Astrocyte of the hippocampus (primary cell): Measurements from ENCODE around the gene PEMT.

Experiments used
- DNase-seq: peaks from one replicate; pipeline ENCODE4 v3.0.0; 2011; ENCODE audit warnings: low read depth, low spot score

The PEMT gene

DNA sequence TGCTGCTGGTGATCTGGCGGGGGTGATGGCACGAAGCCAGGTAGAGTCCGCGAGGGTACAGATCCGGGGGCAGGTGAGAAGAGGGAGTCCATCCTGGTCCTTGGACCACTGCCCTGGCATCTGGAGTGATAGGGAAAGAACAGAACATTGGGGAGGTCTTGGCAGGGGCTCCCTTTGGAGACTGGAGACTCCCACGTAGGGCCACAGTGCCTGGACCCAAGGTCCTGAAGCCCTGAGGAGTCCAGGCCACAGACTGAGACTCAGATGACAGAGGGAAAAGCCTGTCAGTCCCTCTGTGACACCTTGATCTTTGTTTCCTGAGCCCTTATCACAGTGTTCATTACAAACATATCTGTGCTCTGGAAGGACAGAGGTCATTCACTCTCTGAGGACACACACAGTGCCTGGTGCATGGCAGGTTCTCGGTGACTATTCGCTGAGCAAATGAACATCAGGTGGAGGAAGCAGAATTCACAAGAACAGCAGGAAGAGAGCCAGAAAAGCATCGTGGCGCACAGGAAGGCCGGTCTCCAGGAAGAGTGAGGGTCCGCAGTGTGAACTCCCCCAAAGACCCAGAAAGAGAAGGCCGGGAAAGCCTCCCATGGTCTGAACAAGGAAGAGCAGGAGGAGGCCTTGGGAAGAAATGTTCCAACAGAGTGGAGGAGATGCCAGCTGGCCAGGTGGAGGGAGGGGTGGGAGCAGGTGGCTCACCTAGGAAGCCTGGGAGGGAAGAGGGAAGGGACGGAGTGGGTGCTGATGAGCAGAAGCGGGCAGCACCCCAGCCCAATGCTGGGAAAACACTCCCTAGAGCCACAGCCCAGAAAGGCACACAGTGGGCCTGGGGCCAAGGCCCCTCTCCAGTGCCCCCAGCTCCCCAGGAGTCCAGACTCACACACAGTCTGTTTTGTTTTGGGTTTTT is 20.5 kb downstream of the PEMT start:
- DNase-seq, result no peak

DNA sequence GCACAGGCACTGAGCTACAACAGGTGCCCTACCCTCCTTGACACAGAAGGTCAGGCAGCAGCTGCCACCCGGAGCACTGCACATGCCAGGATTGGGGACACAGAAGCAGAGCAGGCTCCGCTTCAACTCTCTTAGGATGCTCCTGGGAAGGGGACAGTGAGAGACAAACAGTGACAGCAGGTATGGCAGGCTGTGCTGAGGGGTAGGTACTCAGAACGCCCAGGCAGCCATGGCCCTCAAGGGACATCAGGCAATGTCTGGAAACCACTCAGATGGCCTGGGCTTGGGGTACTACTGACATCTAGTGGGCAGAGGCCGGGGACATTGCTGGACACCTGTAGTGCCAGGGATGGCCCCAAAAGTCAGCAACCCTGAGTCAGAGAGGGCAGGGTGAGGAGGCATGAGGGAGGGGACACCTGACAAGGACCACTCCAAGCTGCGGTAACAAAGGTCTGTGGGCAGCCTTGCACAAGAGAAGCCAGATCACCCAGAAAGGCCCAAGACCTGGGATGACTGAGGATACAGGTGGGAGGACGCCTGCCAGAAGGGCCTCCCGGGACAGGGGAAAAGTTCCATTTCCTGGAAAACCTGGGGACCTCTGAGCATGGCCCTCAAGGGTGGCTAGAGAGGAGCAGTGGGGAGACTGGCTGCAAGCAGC is 21.2 kb downstream of the PEMT start:
- DNase-seq, result peak; percentile 68

DNA sequence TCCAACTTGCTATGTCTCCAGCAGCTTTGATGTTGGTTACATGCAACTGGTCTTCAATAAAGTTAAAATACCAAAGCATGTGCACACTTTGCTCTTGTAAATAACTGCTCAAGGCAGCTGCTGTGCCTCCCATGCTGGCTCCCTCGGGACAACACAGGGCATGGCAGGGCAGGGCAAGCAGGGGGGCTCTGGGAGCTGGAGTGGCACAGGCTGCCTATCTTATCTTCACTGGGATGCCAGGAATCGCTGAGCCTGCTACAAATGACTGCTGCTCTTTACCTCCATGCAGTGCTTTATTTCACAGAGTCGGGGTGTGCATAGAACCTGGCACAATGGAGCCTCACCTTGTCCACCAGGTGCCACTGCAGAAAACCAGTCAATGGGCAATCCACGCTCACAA is 21.8 kb downstream of the PEMT start:
- DNase-seq, result no peak

DNA sequence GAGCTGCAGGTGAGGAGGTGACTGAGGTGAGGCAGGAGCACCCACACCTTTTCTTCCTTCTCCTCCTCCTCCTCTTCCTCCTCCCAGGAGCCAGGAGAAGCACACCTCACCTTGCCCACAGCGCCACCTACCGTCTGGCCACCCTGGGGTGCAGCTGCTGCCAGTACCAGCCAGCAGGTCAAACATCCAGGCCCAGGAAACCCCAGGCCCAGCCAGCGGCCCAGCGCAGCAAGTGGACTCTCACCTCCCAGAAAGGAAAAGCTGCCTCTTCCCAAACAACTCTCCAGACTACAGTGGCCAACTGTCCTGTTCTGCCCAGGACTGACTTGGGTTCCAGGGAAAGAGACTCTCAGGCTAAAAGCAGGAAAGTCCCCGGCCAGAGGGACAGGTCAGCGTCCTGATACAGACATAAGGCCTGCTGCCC is 22.7 kb downstream of the PEMT start:
- peak; percentile 73 for DNase-seq

DNA sequence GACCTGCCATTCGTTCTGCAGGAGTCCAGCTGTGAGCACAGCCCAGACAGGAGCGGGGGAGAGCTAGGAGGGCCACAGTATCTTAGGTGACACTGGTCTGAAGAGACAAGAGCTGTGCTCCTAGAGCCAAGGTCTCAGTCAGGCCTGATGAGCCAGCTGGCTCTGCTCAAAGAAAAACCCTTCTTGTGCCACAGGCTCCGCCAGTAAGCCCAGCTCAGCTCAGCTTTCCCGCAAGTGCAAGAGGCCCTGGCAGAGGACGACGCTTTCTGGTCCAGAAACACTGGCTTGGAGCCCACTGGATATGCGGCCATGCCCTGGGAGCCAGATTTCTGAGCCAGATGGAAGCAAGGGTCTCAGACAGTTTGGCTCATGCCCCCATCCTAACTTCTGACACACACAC is 23.9 kb downstream of the PEMT start:
- DNase-seq, result peak; percentile 81

DNA sequence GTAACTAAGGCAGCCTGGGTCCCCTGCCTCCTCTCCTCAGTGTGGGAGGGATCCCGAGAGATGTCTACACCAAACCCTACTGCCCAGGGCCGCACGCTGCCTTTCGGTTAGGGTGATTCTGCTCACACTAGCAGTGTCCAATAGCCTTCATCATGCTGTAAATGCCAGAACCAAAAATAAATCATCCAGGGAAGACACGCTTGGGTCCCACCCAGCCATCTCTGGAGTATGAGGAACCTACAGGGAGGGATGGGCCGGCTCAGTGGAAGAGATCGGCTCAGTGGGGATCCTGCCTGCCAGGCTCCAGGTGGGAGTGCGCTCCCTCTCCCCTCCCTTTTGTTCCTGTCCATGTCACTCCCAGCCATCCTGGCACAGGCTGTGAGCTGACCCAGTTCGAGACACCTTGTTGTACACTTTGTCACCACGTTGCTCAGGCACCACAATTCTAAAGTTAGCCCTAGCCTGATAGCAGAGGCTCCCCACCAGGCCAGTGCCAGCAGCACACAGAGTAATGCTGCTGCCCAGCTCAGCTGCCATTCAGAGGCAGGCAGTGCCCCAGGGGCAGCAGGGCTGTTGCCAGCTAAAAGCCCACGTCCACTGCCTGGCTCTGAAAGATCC is 24.5 kb downstream of the PEMT start:
- DNase-seq, result no peak

DNA sequence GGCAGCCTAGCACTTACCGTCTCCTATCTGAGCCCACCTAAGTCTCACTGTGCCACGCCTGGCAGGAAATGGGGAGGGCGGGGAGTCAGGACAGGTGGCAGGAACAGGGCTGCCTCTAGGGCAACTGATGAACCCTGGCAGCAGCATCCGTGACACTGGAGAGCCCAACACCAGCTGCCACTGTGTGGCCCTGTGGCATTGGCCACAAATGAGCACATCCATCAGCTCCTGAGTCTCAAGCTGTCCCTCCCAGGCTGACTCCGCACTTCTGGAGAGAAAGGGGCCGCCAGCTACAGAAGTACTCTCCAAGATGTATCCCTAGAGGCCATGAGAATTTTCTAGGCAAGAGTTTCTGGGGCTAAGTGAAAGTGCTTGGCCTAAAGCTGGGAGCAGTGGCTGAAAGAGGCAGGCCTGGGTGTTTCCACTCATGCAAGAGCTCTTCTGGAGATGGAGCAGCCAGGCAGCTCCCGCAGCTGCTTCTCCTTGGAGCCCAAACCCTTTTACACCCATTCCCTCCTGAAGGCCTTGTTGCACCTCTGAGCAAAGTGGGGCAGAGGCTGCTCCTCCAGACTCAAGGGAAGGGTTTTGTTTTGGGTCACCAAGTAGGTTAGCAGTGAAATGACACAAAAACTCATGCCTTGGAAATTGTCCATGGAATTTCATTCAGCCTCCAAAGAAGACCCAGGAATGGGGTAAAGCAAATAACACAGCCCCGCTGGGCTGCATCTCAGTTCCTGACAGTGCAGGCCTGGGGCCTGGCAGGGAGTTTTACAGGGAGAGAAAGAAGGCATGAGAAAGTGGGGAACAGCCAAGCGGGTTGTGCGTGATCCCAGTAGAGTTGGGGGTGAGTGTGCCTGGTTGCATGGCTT is 25.8 kb downstream of the PEMT start:
- DNase-seq, result peak; percentile 33

DNA sequence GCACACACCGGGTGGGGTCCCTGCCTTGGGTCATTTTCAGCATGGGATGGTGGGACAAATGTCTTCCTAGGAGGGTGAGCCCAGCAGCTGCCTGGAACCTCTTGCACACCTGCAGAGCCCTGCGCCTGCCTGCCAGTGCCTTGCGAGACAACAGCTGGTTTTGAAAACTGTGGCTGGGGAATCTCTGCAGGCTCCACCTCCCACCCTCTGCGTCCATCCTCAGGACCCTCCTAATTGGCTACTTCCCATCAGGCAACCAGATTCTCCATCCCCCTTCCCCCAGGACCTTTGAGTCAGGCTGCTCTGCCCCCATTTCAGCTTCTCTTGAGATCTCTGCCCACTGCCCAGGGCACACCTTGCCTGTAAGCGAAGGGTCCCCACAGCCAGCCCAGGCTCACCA is 26.6 kb downstream of the PEMT start:
- DNase-seq, result no peak

DNA sequence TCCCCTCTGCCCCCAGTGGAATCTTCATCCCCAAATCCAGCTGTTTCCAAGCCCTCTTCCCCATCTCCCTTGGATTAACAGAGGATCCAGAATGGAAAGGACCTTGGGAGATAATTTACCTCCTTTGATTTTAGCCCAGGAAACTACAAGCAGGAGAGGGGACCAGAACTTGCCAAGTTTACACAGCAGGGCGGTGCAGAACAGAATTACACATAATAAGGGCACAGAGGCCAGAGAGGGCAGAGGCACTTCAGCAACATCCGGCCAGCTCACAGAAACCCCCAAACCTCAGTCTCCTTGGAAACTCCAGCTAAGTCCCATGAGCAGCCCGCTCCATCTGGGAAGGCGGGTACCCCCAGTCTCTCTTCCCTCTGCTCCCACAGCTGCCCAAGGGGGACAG is 27.2 kb downstream of the PEMT start:
- DNase-seq, result no peak

DNA sequence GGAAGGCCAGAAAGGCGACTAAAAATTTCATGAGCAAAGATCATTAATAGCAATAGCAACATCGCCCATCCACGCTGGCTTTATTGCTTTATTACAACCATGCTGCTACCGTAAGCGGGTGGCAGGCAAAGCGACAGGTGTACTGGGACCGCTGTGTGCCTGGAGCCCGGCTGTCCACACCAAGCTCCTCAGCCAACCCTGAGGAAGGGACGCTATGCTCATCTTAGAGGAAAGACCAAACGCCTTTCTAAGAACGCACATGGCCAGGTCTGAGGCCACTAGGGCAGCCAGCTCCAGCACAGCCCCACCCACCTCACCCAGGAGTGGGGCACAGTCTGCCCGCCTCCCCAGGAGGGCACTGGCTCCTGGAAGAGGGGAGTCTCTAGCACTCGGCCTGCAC is 28.0 kb downstream of the PEMT start:
- no peak for DNase-seq

DNA sequence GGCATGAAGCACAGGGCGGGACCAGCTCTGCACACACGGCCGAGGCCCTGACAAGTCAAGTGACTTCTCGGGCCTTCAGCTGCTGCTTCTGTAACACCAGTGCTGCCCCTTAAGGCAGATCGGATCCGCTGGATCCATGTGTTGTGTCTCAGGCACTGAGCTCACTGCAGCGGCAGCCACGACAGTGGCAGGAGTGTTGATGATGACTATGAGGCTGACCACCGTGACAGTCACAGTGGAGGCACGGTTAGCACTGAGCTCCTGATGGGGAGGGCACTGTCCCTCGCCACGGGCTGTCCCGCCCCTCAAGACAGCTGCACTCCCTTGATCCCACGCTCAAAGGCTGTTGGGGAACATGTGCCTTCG is 29.4 kb downstream of the PEMT start:
- no peak for DNase-seq

DNA sequence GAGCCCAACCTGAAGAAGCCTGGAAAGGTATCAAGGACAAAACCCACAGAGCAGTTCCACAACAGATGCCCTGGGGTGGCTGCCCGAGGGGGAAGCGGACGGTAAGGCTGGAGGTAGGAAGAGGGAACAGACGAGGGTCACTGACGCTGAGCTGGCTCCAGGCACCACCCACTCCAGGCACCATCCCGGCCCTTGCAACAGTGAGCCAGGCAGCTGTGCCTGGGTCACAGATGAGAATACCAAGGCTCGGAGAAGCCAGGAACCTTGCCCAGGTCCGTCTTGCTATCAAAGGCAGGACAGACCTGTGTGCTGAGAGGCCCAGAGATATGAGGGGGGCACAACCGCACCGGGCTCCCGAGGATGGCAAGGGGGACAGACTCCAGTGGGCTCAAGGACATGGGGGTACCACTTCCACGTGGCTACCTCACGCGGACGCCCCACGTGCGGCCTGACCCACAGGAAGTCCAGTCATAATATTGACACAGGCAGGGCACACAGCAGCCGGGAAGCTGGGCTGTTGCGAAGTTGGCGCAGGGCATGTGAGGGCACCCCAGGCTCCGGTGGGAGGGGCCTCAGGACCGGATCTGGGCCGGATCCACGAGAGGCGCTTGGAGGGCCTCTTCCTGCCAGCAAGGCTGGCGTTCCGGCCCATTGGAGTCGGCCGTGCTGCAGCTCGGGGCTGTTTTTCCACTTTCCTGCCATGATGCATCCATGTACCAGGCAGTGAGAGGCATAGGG is 29.9 kb downstream of the PEMT start:
- no peak for DNase-seq

DNA sequence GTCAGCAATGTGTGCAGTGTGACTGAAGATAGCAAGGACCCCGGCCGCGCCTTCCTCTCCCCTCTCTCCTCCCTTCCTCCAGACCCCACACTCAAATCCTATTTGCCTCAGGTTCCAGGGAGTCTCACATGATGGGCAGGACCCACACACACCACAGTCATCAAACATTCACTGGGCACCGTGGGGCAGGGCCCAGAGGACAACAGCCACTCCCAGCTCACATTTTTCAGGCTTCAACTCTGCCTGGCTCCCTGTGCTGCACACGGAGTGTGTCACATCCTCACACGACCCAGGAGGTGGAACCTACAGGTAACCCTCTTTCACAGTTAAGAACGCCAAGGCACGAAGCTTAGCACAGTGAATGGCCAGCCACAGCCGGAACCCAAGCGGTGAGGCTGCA is 30.5 kb downstream of the PEMT start:
- no peak for DNase-seq

DNA sequence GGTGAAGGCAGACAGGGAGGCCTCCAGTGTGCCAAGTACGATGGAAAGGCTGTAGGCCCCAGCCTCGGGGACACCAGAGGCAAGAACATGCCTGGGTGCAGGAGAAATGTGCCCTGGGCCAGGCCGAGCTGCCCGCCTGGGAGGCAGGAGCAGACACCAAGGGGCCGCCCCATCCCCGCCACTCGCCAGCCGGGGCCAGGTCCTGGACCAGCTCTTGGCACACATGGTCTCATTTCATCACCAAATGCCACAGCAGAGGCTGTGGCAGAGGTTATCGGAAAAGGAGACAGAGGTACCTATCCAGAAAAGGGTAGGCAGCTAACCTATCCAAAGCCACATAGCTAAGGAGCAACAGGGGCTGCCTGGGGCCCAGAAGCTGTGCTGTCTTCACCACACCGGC is 31.3 kb downstream of the PEMT start:
- no peak for DNase-seq

DNA sequence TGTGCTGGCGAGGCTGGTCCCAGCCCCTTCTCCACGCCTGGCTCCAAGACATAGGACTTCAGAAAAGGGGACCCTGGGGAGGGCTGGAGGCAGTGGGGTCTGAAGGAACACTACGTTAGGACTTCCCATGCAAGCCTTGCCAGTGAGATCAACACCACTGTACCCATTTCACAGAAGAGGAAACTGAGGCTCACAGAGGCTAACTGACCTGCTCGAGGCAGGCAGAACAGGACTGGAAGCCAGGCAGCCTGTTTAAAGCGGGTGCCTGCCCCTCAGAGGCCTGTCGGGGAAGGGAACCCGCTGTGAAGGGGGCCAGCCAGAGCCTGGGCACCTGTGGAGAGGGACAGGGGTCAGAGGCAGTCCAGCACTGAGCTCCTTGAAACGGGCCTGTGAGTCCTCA is 32.3 kb downstream of the PEMT start:
- DNase-seq, result no peak

DNA sequence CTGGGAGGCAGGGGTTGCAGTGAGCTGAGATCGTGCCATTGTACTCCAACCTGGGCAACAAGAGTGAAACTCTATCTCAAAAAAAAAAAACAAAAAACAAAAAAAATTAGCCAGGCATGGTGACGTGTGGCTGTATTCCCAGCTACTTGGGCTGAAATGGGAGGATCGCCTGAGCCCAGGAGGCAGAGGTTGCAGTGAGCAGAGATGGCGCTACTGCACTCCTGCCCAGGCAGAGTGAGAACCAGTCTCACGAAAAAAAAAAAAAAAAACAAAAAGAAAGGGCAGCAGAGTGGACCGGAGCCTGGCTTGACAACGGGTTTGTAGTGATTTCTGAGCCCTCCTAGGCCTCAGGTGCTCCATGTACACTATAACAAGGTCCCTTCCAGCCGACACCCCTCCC is 33.1 kb downstream of the PEMT start:
- DNase-seq, result no peak

DNA sequence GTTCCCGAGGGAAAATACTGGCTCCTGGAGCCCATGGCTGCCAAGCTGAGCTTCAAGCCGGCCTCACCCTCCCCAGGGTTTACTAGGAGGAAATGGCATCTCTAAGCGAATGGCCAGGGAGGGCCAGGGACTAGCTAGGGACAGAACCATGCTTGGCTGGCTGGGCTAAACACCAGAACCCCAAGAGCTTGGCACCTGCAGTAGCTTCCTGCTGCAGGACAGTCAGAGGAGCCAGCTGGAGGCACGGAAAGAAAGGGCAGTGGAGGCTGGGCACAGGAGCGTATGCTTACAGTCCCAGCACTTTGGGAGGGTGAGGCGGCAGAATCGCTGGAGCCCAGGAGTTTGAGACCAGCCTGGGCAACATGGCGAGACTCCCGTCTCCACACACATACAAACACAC is 33.7 kb downstream of the PEMT start:
- DNase-seq, result no peak

DNA sequence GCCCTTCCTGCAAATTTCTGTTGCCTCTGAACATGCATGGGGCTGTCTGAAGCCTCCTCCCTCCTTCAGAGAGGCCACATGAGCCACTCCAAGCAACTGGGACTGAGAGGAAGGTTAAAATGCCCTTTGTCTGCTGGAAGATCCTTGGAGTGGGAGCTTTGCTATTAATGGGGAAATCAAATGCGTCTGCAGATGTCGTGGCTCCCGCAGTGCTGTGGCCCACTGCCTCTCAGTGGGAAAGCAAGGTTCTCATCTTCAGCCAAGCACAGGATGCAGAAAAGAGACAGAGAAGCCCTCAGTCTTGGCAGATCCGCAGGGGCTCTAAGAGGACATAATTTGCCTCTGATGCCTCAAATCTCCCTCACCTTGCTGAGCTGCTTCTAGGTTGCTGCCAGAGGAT is 34.8 kb downstream of the PEMT start:
- no peak for DNase-seq

DNA sequence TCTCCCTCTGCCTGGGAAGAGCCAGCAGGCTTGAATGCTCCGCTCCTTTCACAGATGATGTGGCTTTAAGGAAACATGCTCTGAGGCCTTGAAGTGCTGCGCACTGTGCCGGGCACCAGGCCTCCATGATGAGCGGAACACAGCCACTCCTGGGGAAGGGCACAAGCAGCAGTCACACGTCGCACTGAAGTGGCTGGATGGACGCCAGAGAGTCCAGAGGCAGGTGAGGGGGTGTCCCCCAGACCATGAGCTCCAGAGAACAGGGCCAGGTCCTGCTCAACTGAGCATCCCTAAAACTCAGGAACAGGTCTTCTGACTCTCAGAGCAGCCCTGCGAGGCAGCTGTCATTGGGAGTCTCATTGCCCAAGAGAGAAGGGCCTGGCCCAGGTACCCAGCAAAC is 35.6 kb downstream of the PEMT start:
- DNase-seq, result no peak

DNA sequence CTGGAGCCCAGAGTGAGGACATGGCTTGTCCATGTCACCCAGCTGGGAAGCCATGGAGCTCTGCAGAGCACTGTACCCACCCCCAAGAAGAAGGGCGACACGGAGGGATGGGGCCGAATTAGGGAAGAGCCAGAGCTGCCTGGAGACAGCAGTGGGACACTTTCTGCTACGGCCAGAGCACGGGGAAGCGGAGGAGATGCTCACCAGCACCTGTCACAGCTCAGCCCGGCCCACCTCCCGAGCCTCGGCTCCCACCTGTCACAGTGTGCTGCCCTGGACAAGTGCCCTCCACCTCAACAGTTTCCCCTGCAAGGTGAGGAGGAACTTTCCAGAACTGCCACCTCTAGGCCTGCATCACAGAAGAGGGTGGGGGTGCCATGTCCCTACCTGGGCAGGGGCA is 36.4 kb downstream of the PEMT start:
- DNase-seq, result no peak

DNA sequence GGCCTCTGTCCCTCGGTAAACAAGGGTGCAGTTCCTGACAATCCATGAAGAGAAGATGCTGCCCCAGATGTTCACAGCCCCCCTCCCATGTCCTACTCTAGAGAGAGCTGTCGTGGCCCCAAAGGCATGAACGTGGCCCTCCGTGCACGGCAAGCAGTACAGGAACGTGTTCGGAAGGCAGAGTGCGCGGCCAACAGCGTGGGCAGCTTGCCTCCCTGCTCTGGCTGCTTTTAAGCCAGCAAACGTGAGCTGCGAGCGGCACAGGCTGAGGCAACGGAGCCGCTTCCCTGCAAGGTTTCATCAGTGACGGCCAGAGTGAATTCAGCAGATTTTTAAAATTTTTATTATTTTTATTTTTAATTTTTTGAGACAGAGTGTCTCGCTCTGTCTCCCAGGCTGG is 37.2 kb downstream of the PEMT start:
- no peak for DNase-seq
